Activated naive CD4-positive, alpha-beta T cell treated with anti-CD3 and anti-CD28 coated beads, Interleukin-2, amount 10 ng/mL, durations not matched to agents 5 hours and 36 hours (primary cell): ENCODE data around the gene CDCA3. TPM values are rescaled to one million over a fixed set of nuclear protein-coding genes. Genes with fewer than 3 reads are reported as not detected.

ENCODE experiments used
- total RNA-seq, 2 experiments: library from RNA; stranded (reverse); gene quantifications; one replicate each; pipeline ENCODE4 v1.2.3, GENCODE V29; 2021

CDCA3 gene
- 10 to 100 TPM; 82.5 to 85.6 TPM for total RNA-seq

DNA sequence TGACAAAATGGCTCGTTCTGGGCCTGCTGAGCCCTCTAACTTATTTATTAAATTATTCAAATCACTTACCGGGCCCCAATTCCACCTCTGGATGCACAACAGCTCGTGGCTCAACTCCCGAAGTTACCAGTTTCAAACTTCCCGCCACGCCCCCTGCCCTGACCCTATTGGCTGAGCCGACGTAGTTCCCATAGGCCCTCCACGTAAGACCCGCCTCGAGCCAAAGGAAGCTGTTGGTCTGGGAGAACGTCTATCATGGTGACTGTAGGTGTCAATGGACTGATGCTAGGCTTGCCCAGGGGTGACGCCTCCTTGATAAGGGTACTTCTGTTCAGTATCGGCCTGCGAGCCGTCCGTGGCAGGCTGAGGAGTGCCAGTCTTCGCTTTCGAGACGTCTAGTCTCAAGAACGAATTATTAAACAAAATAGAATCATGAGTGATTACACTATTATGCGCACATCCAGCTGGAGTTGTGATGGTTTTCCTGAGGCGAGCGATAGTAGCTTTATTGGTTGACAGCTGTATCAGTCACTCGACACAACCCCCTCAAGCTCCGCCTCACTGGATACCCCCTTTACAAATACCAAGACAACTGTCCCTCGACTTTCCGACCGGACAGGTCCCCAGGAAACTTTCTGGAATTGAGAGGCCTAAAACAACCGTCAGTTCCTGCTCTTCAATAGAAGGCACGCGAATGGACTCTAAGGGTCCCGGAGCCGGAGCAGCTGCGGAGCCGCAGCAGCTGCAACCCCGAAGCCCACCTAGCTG is at the start of gene CDCA3:
CDCA3 (minus strand) TSS at position 134 of the 768 bp plus-strand sequence. CDS start 334 bp downstream, outside the sequence.

DNA sequence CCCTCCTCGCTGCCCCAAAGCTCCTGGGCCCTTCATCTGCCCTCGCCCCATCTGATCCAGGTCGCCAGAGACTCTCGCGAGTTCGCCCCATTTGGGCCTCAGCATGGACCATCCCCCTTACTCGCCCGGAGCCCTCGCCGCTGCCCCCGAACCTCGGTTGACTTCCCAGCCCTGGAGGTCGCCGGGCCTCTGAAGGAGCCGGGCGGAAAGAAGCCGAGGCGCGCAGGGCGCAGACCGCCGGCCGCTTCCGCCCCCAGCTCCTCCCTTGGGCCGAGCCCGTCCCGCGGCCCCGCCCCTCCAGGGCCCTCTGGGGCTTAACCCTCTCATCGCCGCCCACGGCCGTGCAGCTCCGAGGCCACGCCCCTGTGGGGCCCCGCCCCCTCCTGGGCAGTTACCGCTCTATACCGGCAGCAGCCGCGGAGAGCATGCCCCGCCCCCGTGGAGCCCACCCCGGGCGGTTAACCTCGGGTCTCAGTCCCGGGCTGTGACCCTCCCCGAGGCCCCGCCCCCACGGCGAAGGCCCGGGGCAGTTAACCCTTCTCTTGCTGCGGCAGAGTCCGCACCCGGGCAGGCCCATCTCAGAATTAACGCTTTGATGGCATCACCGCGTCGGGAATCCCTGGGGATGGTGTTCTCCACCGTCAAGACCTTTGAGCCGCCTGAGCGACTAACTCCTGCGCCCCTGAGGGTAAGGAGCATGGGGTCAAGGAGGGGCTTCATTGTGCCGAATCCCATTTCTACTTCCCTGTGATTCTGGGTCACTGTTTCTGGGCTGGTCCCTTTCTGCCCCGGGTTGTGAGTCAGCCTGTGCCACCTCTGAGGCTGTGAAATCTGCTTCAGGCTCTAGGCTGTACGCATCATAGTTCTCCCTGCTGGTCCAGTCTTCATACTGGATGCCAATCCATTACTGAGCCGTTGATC is 22.3 kb upstream of the CDCA3 start, which contains the start of gene SPSB2:
SPSB2 (minus strand) TSS at position 210 of the 921 bp plus-strand sequence. CDS start 402 bp downstream, outside the sequence.

DNA sequence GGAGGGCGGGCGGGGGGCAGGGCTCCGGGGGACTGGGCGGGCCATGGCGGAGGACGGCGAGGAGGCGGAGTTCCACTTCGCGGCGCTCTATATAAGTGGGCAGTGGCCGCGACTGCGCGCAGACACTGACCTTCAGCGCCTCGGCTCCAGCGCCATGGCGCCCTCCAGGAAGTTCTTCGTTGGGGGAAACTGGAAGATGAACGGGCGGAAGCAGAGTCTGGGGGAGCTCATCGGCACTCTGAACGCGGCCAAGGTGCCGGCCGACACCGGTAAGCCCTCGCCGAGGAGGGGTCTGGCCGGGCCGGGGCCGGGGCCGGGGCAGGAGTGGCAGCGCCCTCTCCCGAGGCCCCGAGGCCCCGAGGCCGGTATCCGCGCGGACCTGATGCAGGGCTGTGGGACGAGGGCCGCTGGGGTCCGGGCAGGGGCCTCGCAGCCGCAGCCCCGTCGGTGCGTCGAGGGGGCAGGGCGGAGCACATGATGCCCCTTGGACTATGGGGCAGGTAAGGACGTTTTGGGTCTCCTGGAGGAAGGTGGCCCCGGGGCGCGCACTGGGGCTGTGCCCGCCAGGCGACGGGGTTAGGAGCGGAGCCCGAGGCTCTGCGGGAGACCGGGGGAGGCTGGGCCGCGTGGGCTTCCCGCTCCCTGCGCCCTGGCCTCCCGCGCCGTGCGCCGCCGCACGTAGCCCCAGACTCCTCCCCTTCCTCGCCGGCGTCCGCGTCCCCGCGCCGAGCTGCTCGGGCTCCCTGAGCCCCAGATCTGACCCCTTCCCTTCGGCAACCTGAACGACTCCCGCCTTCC is 16.5 kb upstream of the CDCA3 start, which contains the start of gene TPI1:
TPI1 (plus strand) TSS at position 119 of the 798 bp plus-strand sequence; CDS start at position 155, 36 bp downstream.

DNA sequence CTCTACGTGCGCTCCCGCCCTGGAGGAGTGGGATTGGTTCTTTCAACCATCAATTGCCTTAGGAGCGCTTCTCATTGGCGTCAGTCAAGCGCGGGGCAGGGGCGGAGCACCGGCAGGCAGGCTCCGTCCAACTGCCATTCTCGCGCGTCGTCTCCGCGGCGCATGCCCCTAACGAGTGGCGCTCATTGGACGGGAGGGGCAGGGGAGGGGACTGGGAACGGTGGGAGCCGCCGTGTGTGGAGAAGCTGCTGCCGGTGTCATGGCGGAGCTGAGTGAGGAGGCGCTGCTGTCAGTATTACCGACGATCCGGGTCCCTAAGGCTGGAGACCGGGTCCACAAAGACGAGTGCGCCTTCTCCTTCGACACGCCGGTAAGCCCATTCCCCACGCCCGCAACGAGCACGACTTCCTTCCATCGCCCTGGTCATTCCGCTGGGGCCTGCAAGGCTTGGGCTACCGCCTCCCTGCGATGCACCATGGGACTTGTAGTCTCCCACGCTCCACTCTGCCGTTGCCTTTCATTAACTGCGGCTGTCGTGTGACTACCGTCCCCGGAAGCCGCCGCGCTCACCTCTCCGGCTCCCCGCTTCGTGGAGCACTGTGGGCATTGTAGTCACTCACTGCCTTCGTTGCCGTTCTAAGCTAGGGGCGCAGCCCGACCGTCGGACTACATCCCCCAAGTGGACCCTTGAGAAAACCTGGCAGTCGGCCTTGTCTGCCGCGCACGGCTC is 1.0 kb upstream of the CDCA3 start, which contains the start of gene USP5:
USP5 (plus strand) TSS at position 230 of the 730 bp plus-strand sequence; CDS start at position 260, 30 bp downstream.

DNA sequence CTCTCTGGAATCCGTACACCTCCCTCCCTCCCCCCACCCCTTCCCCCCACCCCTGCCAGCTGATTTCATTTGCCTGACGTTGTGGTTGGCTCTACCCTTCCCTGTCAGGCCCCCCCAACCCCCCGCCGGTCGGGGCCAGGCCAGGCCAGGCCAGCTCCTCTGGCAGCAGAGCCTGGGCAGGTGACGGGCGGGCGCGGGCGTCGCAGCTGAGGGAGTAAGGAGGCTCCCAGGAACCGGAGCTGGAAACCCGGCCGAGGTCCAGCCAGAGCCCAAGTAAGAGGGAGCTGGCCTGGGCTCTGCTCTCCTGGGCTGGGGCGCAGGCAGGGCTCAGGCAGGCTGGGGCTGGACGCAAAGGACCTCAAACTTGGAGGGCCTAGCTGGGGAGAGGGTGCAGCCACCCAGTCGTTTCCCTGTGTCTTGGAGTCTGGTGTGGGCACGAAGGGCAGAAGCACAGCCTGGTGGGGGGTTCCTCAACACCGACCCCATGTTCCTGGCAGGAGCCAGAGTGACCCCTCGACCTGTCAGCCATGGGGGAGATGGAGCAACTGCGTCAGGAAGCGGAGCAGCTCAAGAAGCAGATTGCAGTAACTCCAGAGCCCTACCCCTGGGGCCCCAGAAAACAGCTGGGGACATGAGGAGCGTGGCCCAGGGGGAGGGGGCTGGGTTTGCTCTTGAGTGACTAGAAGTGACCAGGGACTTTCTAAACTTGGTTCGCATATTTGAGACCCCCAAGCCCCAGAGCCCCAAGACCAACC is 10.1 kb downstream of the CDCA3 start, which contains the start of gene GNB3:
GNB3 (plus strand) TSS at position 165 of the 755 bp plus-strand sequence; CDS start at position 528, 363 bp downstream.

DNA sequence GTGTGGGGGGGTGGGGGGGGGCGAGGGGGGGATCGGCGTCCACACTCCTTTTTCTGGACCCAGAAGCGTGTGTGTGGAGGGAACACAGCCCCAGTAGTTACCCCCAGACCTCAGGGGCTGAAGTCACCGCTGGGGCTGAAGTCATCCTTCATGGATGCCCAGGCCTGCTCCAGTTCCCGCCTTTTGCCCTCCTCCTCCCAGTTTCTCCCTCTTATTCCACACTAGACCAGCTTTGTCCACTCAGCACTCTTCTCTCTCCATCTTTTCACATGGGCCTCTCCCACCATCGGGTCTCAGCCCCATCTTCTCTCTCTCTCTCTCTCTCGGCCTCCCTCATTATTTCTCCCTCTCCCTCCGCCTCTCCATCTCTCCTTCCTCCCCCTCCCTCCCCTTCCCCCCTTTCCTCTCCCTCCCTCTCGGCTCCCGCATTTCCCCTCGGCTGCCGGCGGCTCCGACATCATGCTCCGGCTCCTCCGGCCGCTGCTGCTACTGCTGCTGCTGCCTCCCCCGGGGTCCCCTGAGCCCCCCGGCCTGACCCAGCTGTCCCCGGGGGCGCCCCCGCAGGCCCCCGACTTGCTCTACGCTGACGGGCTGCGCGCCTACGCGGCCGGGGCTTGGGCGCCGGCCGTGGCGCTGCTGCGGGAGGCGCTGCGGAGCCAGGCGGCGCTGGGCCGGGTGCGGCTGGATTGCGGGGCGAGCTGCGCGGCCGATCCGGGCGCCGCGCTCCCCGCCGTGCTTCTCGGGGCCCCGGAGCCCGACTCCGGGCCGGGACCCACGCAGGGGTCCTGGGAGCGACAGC is 22.9 kb downstream of the CDCA3 start, which contains the start of gene P3H3:
P3H3 (plus strand) TSS at position 426 of the 799 bp plus-strand sequence; CDS start at position 460, 34 bp downstream.

DNA sequence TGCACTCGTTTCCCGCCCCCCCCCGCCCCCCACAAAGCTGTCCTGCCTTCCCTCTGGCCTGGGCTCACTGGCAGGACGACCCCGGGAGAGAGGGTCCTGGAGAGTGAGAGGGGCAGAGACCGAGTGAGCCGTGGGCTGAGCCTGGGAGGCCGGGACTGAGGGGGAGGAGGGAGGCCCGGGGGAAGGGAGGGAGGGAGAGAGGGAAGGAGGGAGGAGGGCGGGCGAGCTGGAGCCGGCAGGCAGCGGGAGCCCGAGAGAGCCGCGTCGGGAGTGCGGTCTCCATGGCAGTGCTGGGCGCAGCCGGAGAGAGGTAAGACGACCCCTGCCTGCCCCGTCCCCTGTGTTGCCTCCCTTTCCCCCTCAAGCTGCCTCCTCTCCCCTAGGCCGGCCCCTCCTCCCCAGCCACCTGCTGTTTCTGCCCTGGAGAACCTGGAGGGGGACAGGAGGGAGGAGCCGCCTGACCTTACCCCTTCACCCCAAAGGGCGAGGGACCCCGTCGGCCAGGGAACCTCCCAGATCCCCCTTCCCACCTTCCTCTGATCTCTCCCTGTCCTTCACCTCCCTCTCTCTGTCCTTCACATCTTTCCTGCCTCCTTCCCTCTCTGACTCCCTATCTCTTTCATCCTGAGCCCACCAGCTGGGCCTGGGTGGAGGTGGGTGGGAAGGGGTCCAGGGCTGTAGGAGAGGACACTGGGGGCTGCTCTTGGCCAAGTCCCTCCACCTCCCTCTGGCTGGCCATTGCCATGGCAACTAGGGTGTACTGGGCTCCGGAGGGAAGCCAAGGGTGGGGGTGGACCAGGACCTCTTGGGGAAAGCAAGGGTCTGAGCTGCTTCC is 29.3 kb downstream of the CDCA3 start, which contains the start of gene GPR162:
GPR162 (plus strand) TSS at position 231 of the 835 bp plus-strand sequence. CDS start 2,078 bp downstream, outside the sequence.

Other genes starting within 250 kb of the CDCA3 start
- gene CHD4, start 243.9 kb downstream of the CDCA3 start, total RNA-seq, result 100 to 1,000 TPM; 233 to 250 TPM
- 1 to 10 TPM; 7.5 to 8.2 TPM for gene LPAR5, start 215.3 kb downstream of the CDCA3 start, total RNA-seq
- gene ACRBP, start 203.9 kb downstream of the CDCA3 start, total RNA-seq, result 1 to 10 TPM; 1.6 to 2.4 TPM
- gene ING4, start 188.2 kb downstream of the CDCA3 start, total RNA-seq, result 10 to 100 TPM; 43.0 to 45.8 TPM
- 10 to 100 TPM; 81.6 to 84.8 TPM for gene ZNF384, start 161.9 kb downstream of the CDCA3 start, total RNA-seq
- gene PIANP, start 150.5 kb downstream of the CDCA3 start, total RNA-seq, result not detected
- 10 to 100 TPM; 25.9 to 26.9 TPM for gene COPS7A, start 127.2 kb downstream of the CDCA3 start, total RNA-seq
- gene MLF2, start 98.1 kb downstream of the CDCA3 start, total RNA-seq, result 10 to 100 TPM; 85.0 to 89.9 TPM
- 10 to 100 TPM; 11.7 to 12.2 TPM for gene PTMS, start 84.9 kb downstream of the CDCA3 start, total RNA-seq
- gene LAG3, start 78.8 kb downstream of the CDCA3 start, total RNA-seq, result 1 to 10 TPM; 3.2 to 4.0 TPM
- 100 to 1,000 TPM; 215 to 224 TPM for gene CD4, start 61.8 kb downstream of the CDCA3 start, total RNA-seq
- gene GPR162, start 29.5 kb downstream of the CDCA3 start, total RNA-seq, result under 1 TPM; 0.17 to 0.23 TPM
- under 1 TPM; 0.46 to 0.96 TPM for gene P3H3, start 22.9 kb downstream of the CDCA3 start, total RNA-seq
- gene GNB3, start 10.4 kb downstream of the CDCA3 start, total RNA-seq, result under 1 TPM; 0.10 to 0.45 TPM
- 100 to 1,000 TPM; 112 to 115 TPM for gene USP5, start 864 bp upstream of the CDCA3 start, total RNA-seq
- 1,000 to 10,000 TPM; 1,127 to 1,161 TPM for gene TPI1, start 16.2 kb upstream of the CDCA3 start, total RNA-seq
- gene SPSB2, start 22.0 kb upstream of the CDCA3 start, total RNA-seq, result 1 to 10 TPM; 8.0 to 8.7 TPM
- 1 to 10 TPM; 3.0 to 3.8 TPM for gene LRRC23, start 53.5 kb upstream of the CDCA3 start, total RNA-seq
- gene ENO2, start 63.3 kb upstream of the CDCA3 start, total RNA-seq, result 100 to 1,000 TPM; 146 to 157 TPM
- 10 to 100 TPM; 26.4 to 29.4 TPM for gene ATN1, start 76.7 kb upstream of the CDCA3 start, total RNA-seq
- not detected for gene RNU7-1, start 92.5 kb upstream of the CDCA3 start, total RNA-seq
- 100 to 1,000 TPM; 239 to 248 TPM for gene C12orf57, start 92.7 kb upstream of the CDCA3 start, total RNA-seq
- gene PTPN6, start 100.1 kb upstream of the CDCA3 start, total RNA-seq, result 100 to 1,000 TPM; 394 to 402 TPM
- gene PHB2, start 119.4 kb upstream of the CDCA3 start, total RNA-seq, result 100 to 1,000 TPM; 216 TPM
- 10 to 100 TPM; 46.4 to 51.7 TPM for gene EMG1, start 119.6 kb upstream of the CDCA3 start, total RNA-seq
- gene LPCAT3, start 167.2 kb upstream of the CDCA3 start, total RNA-seq, result 10 to 100 TPM; 34.7 to 37.2 TPM
- gene C1S, start 209.4 kb upstream of the CDCA3 start, total RNA-seq, result 1 to 10 TPM; 1.5 to 1.9 TPM
- gene C1R, start 241.2 kb upstream of the CDCA3 start, total RNA-seq, result 1 to 10 TPM; 3.1 TPM